ENCODE results near the gene ABCC4. TPM values are rescaled to one million over a fixed set of nuclear protein-coding genes. Genes with fewer than 3 reads are reported as not detected.
"Not testable (repeated sequence)": the region's sequence is repeated elsewhere in the genome, so short reads cannot be mapped to it uniquely, and the experiment has no call there.

Gene ABCC4
- total and polyA plus RNA-seq, 4 donors: 9.4 to 25.5 (median 16.0) TPM

- H3K4me3 ChIP-seq (ENCODE audit: low read depth, low read length): no peak overlapping the region
- no peaks in the 10 kb centered on the region for H3K36me3 ChIP-seq (ENCODE audit: control insufficient read depth, insufficient read depth, low read length)
- no peaks in the 10 kb centered on the region for H3K9me3 ChIP-seq (ENCODE audit: control insufficient read depth, insufficient read depth, low read length)
- no peak for DNase-seq (ENCODE audit: low read depth in 4 of 6, low spot score in 6 of 6)
- no peak overlapping the region for H3K27ac ChIP-seq (ENCODE audit: low read depth, low read length)
- H3K4me1 ChIP-seq (ENCODE audit: control insufficient read depth, insufficient read depth, low read length): no peaks in the 10 kb centered on the region
- WGBS (ENCODE audit: insufficient coverage): 73% methylated on average over 11 of the region's 11 CpGs
- no peaks in the 10 kb centered on the region for H3K27me3 ChIP-seq (ENCODE audit: control insufficient read depth, insufficient read depth, low read length)
Measured at GRCh38 chr13:95212983-95213850, 88.0 kb downstream of the ABCC4 start.

GRCh38 chr13:95209109-95209508, 92.1 kb downstream of the ABCC4 start:
- Histone ChIP-seq H3K9me3 (ENCODE audit: control insufficient read depth, insufficient read depth, low read length) (no peaks in the 10 kb centered on the region), H3K4me1 (ENCODE audit: control insufficient read depth, insufficient read depth, low read length) (no peaks in the 10 kb centered on the region), H3K36me3 (ENCODE audit: control insufficient read depth, insufficient read depth, low read length) (peaks cover 4% of the 10 kb centered on the region), H3K27ac (ENCODE audit: low read depth, low read length) (no peak overlapping the region), H3K27me3 (ENCODE audit: control insufficient read depth, insufficient read depth, low read length) (no peaks in the 10 kb centered on the region), H3K4me3 (ENCODE audit: low read depth, low read length) (no peak overlapping the region)
- 100% methylated on average over 1 of the region's 1 CpG for WGBS (ENCODE audit: insufficient coverage)
- no peak for DNase-seq (ENCODE audit: low read depth in 4 of 6, low spot score in 6 of 6)

GRCh38 chr13:95207769-95208366, 93.4 kb downstream of the ABCC4 start:
- H3K36me3 ChIP-seq (ENCODE audit: control insufficient read depth, insufficient read depth, low read length): peaks cover 4% of the 10 kb centered on the region
- no peaks in the 10 kb centered on the region for H3K9me3 ChIP-seq (ENCODE audit: control insufficient read depth, insufficient read depth, low read length)
- H3K4me3 ChIP-seq (ENCODE audit: low read depth, low read length): no peak overlapping the region
- no peaks in the 10 kb centered on the region for H3K4me1 ChIP-seq (ENCODE audit: control insufficient read depth, insufficient read depth, low read length)
- H3K27me3 ChIP-seq (ENCODE audit: control insufficient read depth, insufficient read depth, low read length): no peaks in the 10 kb centered on the region
- no peak for DNase-seq (ENCODE audit: low read depth in 4 of 6, low spot score in 6 of 6)
- no peak overlapping the region for H3K27ac ChIP-seq (ENCODE audit: low read depth, low read length)
- 64% methylated on average over 9 of the region's 12 CpGs for WGBS (ENCODE audit: insufficient coverage)

GRCh38 chr13:95206116-95206515, 95.1 kb downstream of the ABCC4 start:
- no CpG with 5 or more reads among the region's 4 CpGs for WGBS (ENCODE audit: insufficient coverage)
- H3K36me3 ChIP-seq (ENCODE audit: control insufficient read depth, insufficient read depth, low read length): peaks cover 4% of the 10 kb centered on the region
- no peak overlapping the region for H3K27ac ChIP-seq (ENCODE audit: low read depth, low read length)
- no peak overlapping the region for H3K4me3 ChIP-seq (ENCODE audit: low read depth, low read length)
- no peak for DNase-seq (ENCODE audit: low read depth in 4 of 6, low spot score in 6 of 6)
- H3K27me3 ChIP-seq (ENCODE audit: control insufficient read depth, insufficient read depth, low read length): no peaks in the 10 kb centered on the region
- peaks cover 3% of the 10 kb centered on the region for H3K4me1 ChIP-seq (ENCODE audit: control insufficient read depth, insufficient read depth, low read length)
- H3K9me3 ChIP-seq (ENCODE audit: control insufficient read depth, insufficient read depth, low read length): no peaks in the 10 kb centered on the region

- no peak for DNase-seq (ENCODE audit: low read depth in 4 of 6, low spot score in 6 of 6)
- Histone ChIP-seq H3K27me3 (ENCODE audit: control insufficient read depth, insufficient read depth, low read length) (no peaks in the 10 kb centered on the region), H3K27ac (ENCODE audit: low read depth, low read length) (no peak overlapping the region), H3K4me3 (ENCODE audit: low read depth, low read length) (no peak overlapping the region), H3K4me1 (ENCODE audit: control insufficient read depth, insufficient read depth, low read length) (peaks cover 3% of the 10 kb centered on the region), H3K36me3 (ENCODE audit: control insufficient read depth, insufficient read depth, low read length) (peaks cover 4% of the 10 kb centered on the region), H3K9me3 (ENCODE audit: control insufficient read depth, insufficient read depth, low read length) (no peaks in the 10 kb centered on the region)
- 96% methylated on average over 4 of the region's 7 CpGs for WGBS (ENCODE audit: insufficient coverage)
Measured at GRCh38 chr13:95204231-95204765, 97.0 kb downstream of the ABCC4 start.

- no peak overlapping the region for H3K27ac ChIP-seq (ENCODE audit: low read depth, low read length)
- 90% methylated on average over 4 of the region's 12 CpGs for WGBS (ENCODE audit: insufficient coverage)
- H3K36me3 ChIP-seq (ENCODE audit: control insufficient read depth, insufficient read depth, low read length): peaks cover 4% of the 10 kb centered on the region
- no peaks in the 10 kb centered on the region for H3K27me3 ChIP-seq (ENCODE audit: control insufficient read depth, insufficient read depth, low read length)
- no peak overlapping the region for H3K4me3 ChIP-seq (ENCODE audit: low read depth, low read length)
- H3K4me1 ChIP-seq (ENCODE audit: control insufficient read depth, insufficient read depth, low read length): peaks cover 3% of the 10 kb centered on the region
- no peaks in the 10 kb centered on the region for H3K9me3 ChIP-seq (ENCODE audit: control insufficient read depth, insufficient read depth, low read length)
- DNase-seq (ENCODE audit: low read depth in 4 of 6, low spot score in 6 of 6): no peak
Measured at GRCh38 chr13:95201814-95202651, 99.2 kb downstream of the ABCC4 start.

GRCh38 chr13:95200386-95200957, 100.8 kb downstream of the ABCC4 start:
- not testable (repeated sequence) for H3K27me3 ChIP-seq (ENCODE audit: control insufficient read depth, insufficient read depth, low read length); H3K4me1 ChIP-seq (ENCODE audit: control insufficient read depth, insufficient read depth, low read length); H3K36me3 ChIP-seq (ENCODE audit: control insufficient read depth, insufficient read depth, low read length); H3K4me3 ChIP-seq (ENCODE audit: low read depth, low read length); H3K9me3 ChIP-seq (ENCODE audit: control insufficient read depth, insufficient read depth, low read length); DNase-seq (ENCODE audit: low read depth in 4 of 6, low spot score in 6 of 6); H3K27ac ChIP-seq (ENCODE audit: low read depth, low read length)
- WGBS (ENCODE audit: insufficient coverage): 91% methylated on average over 9 of the region's 13 CpGs

GRCh38 chr13:95199896-95200295, 101.4 kb downstream of the ABCC4 start:
- WGBS (ENCODE audit: insufficient coverage): 93% methylated on average over 3 of the region's 4 CpGs

GRCh38 chr13:95198606-95199005, 102.6 kb downstream of the ABCC4 start:
- not testable (repeated sequence) for H3K27me3 ChIP-seq (ENCODE audit: control insufficient read depth, insufficient read depth, low read length); H3K36me3 ChIP-seq (ENCODE audit: control insufficient read depth, insufficient read depth, low read length); DNase-seq (ENCODE audit: low read depth in 4 of 6, low spot score in 6 of 6); H3K4me3 ChIP-seq (ENCODE audit: low read depth, low read length); H3K27ac ChIP-seq (ENCODE audit: low read depth, low read length); H3K9me3 ChIP-seq (ENCODE audit: control insufficient read depth, insufficient read depth, low read length)
- no CpG with 5 or more reads among the region's 2 CpGs for WGBS (ENCODE audit: insufficient coverage)
- H3K4me1 ChIP-seq (ENCODE audit: control insufficient read depth, insufficient read depth, low read length): peaks cover 18% of the 10 kb centered on the region

More at GRCh38 chr13:95199896-95200295, 101.4 kb downstream of the ABCC4 start:
- Histone ChIP-seq H3K4me1 (ENCODE audit: control insufficient read depth, insufficient read depth, low read length) (peaks cover 11% of the 10 kb centered on the region), H3K9me3 (ENCODE audit: control insufficient read depth, insufficient read depth, low read length) (no peaks in the 10 kb centered on the region), H3K27ac (ENCODE audit: low read depth, low read length) (no peak overlapping the region), H3K27me3 (ENCODE audit: control insufficient read depth, insufficient read depth, low read length) (no peaks in the 10 kb centered on the region), H3K4me3 (ENCODE audit: low read depth, low read length) (no peak overlapping the region), H3K36me3 (ENCODE audit: control insufficient read depth, insufficient read depth, low read length) (no peaks in the 10 kb centered on the region)
- no peak for DNase-seq (ENCODE audit: low read depth in 4 of 6, low spot score in 6 of 6)

Data from spinal cord (tissue), 10 donors.